ENCODE measurements around the gene TFF1.

TFF1 gene

DNA sequence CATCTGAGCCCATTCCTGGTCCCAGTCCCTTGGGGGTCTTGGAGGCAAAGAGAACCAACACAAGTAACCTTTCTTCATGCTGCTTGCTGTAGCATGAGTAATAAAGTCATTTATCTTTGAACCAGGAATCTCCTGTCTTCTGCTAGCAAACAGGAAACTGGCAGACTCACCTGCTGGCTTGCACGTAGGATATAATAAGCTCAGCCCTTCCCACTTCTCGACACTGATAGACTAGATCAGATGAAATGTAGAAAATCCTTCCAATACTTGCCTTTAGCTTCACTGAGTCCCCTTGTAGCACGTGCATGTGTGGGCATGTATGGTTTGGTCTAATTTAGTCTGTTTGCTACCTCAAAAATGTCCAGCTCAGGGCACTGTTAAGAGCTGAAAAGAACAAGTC is 9.0 kb downstream of the TFF1 start:
- no peak for DNase-seq (ENCODE audit: low read depth)

DNA sequence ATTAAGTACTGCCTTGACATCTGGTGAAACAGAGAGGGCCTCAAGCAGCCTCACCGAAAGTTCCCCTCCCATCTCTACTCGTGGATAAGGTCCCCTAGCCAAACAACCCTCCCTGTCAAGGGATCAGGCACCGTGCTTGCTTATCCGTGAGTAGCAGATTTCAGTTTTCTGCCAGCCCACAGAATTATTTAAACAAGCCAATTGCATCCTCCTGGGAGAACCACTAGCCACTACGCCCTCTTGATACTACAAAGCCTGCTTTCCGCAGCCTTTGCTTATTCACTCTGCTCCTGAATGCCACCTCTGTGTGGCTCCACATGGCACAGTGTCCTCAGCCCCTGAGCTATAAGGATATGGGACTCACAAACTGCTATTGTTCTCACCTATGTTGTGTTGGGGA is 9.7 kb downstream of the TFF1 start:
- no peak for DNase-seq (ENCODE audit: low read depth)
- H3K4me3 ChIP-seq (ENCODE audit: low read length): no peak overlapping the region
- TF ChIP-seq, protein P1, sequence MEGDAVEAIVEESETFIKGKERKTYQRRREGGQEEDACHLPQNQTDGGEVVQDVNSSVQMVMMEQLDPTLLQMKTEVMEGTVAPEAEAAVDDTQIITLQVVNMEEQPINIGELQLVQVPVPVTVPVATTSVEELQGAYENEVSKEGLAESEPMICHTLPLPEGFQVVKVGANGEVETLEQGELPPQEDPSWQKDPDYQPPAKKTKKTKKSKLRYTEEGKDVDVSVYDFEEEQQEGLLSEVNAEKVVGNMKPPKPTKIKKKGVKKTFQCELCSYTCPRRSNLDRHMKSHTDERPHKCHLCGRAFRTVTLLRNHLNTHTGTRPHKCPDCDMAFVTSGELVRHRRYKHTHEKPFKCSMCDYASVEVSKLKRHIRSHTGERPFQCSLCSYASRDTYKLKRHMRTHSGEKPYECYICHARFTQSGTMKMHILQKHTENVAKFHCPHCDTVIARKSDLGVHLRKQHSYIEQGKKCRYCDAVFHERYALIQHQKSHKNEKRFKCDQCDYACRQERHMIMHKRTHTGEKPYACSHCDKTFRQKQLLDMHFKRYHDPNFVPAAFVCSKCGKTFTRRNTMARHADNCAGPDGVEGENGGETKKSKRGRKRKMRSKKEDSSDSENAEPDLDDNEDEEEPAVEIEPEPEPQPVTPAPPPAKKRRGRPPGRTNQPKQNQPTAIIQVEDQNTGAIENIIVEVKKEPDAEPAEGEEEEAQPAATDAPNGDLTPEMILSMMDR (conservative IDR thresholded peaks at IDR 0.05; ENCODE audit: low read depth, low read length): no peak

More for the DNA sequence above, 9.0 kb downstream of the TFF1 start:
- TF ChIP-seq, protein P1 (conservative IDR thresholded peaks at IDR 0.05; ENCODE audit: low read depth, low read length): no peak
- H3K4me3 ChIP-seq (ENCODE audit: low read length): no peak overlapping the region

DNA sequence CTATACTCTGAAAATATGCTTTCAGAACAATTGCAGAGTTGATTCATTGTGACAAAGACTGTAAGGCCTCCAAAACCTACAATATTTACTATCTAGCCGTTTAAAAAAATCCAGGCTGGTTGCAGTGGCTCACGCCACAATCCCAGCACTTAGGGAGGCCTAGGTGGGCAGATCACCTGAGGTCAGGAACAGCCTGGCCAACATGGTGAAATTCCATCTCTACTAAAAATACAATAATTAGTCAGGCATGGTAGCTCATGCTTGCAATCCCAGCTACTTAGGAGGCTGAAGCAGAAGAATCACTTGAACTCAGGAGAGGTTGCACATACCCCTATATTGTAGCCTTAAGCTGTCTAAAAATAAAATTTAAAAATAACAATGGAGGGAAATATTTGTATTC is 10.3 kb downstream of the TFF1 start:
- no peak for DNase-seq (ENCODE audit: low read depth)
- TF ChIP-seq, protein P1 (conservative IDR thresholded peaks at IDR 0.05; ENCODE audit: low read depth, low read length): no peak
- no peak overlapping the region for H3K4me3 ChIP-seq (ENCODE audit: low read length)

DNA sequence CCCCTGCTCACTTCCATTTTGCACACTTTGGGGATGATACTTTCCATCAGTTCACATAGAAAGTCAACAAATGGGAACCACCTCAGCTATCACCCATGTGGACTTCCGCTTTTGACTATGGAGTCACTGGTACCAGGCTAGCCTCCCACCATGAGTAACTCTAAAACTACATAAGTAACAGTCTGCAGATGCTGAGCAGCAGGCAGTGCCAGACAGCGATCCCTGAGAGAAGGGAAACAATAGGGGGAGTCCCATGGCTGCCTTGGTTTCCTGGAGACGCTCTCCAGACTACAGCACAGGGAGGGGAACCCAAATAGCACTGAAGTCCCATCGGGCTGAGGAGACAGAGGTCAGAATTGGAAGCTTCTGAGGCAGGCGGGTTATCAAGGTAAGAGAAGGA is 12.7 kb downstream of the TFF1 start:
- TF ChIP-seq, protein P1 (conservative IDR thresholded peaks at IDR 0.05; ENCODE audit: low read depth, low read length): no peak
- no peak overlapping the region for H3K4me3 ChIP-seq (ENCODE audit: low read length)
- no peak for DNase-seq (ENCODE audit: low read depth)

DNA sequence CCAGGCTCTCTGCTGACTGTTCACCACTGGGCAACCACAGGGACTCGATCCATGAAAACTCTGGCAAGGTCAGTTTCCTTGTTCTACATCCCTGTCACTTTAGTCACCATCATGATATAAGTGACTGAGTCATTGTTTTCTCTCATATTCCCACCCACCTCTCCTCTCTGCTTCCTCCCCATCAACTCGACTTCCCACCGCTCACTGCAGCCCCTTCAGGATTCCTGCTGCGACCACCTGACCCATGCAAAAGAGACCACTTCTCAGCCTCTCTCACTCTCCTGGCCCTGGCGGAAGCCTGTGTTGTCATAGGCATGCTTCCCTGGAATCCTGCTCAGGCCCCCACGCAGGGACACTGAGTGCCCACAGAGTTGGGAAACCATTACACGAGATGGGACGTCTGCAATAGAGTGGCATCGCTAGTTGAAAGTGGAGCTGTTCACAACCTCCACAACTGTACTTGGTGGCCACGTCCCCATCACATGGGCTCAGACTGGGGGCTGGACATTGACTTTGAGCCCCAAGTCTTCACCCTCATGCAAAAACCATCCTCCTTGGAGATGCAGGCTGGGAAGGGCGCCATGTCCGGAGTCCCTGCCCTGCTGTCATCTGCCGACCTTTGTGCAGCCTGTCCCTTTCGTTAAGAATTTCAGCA is 13.8 kb downstream of the TFF1 start:
- TF ChIP-seq, protein P1 (conservative IDR thresholded peaks at IDR 0.05; ENCODE audit: low read depth, low read length): no peak
- DNase-seq (ENCODE audit: low read depth): no peak
- no peak overlapping the region for H3K4me3 ChIP-seq (ENCODE audit: low read length)

DNA sequence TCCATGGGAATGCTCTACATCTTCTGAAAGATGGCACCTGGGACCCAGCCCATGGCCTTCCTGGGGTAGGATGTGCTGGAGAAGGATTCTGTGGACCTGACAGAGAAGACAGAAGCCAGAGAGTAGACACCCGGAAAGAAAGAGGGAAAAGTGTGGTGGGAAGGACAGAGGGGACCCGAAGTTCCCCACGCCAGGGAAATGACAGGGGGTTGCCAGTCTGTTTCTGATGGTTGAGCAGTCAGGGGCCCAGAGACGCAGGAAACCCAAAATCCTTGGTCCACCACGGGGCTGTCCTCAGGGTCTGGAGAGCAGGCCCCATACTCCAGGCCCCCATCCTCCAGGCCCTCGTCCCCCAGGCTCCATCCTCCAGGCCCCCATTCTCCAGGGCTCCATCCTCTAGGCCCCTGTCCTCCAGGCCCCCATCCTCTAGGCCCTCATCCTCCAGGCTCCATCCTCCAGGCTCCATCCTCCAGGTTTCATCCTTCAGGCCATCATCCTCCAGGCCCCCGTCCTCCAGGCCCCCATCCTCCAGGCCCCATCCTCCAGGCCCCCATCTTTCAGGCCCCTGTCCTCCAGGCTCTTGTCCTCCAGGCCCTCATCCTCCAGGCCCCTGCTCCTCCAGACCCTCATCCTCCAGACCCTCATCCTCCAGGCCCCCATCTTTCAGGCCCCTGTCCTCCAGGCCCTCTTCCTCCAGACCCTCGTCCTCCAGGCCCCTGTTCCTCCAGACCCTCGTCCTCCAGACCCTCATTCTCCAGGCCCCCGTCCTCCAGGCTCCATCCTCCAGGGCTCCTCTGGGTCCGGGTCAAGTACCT is 14.5 kb downstream of the TFF1 start:
- TF ChIP-seq, protein P1 (conservative IDR thresholded peaks at IDR 0.05; ENCODE audit: low read depth, low read length): no peak
- no peak for DNase-seq (ENCODE audit: low read depth)
- no peak overlapping the region for H3K4me3 ChIP-seq (ENCODE audit: low read length)
